Measurements from ENCODE around the gene SNX9.
A peak's percentile ranks its signal among the peaks of the same experiment; 100 is the strongest.

Gene SNX9
- total RNA-seq, result 78.5 to 110 (median 91.8) reads per million in 3 donors

GRCh38 chr6:157823001-157823527 is at the start of gene SNX9:
Gene SNX9, plus strand, starts transcription at chr6:157823246. Its CDS starts 189 bp downstream, at chr6:157823435.
- Histone ChIP-seq H3K36me3 (ENCODE audit: control insufficient read depth, insufficient read depth, low read length) (no peaks in the 10 kb centered on the region), H3K9me3 (ENCODE audit: control insufficient read depth, low read length) (no peaks in the 10 kb centered on the region), H3K27ac (ENCODE audit: insufficient read depth, low read length, poor library complexity, severe bottlenecking) (peak within 1 kb of the TSS; percentile 86), H3K4me3 (ENCODE audit: insufficient read depth, low read depth, low read length, poor library complexity, severe bottlenecking) (peak within 1 kb of the TSS; percentile 86), H3K4me1 (ENCODE audit: control insufficient read depth, insufficient read depth, low read length, poor library complexity, severe bottlenecking) (peaks cover 14% of the 10 kb centered on the region), H3K27me3 (replicated peaks; ENCODE audit: control insufficient read depth, insufficient read depth, low read length, poor library complexity, severe bottlenecking) (no peaks in the 10 kb centered on the region)
- DNase-seq, result peak; percentile 40 to 61 (median 50)

GRCh38 chr6:157773248-157773773 is 49.7 kb upstream of the SNX9 start:
- Histone ChIP-seq H3K27ac (ENCODE audit: insufficient read depth, low read length, poor library complexity, severe bottlenecking) (no peak overlapping the region), H3K4me1 (ENCODE audit: control insufficient read depth, insufficient read depth, low read length, poor library complexity, severe bottlenecking) (peaks cover 4% of the 10 kb centered on the region), H3K27me3 (replicated peaks; ENCODE audit: control insufficient read depth, insufficient read depth, low read length, poor library complexity, severe bottlenecking) (no peaks in the 10 kb centered on the region), H3K4me3 (ENCODE audit: insufficient read depth, low read depth, low read length, poor library complexity, severe bottlenecking) (no peak overlapping the region), H3K36me3 (ENCODE audit: control insufficient read depth, insufficient read depth, low read length) (no peaks in the 10 kb centered on the region), H3K9me3 (ENCODE audit: control insufficient read depth, low read length) (no peaks in the 10 kb centered on the region)
- DNase-seq, result no peak

GRCh38 chr6:157774153-157775135 is 48.6 kb upstream of the SNX9 start:
- DNase-seq, result no peak
- Histone ChIP-seq H3K9me3 (ENCODE audit: control insufficient read depth, low read length) (no peaks in the 10 kb centered on the region), H3K27ac (ENCODE audit: insufficient read depth, low read length, poor library complexity, severe bottlenecking) (no peak overlapping the region), H3K36me3 (ENCODE audit: control insufficient read depth, insufficient read depth, low read length) (no peaks in the 10 kb centered on the region), H3K27me3 (replicated peaks; ENCODE audit: control insufficient read depth, insufficient read depth, low read length, poor library complexity, severe bottlenecking) (no peaks in the 10 kb centered on the region), H3K4me1 (ENCODE audit: control insufficient read depth, insufficient read depth, low read length, poor library complexity, severe bottlenecking) (no peaks in the 10 kb centered on the region), H3K4me3 (ENCODE audit: insufficient read depth, low read depth, low read length, poor library complexity, severe bottlenecking) (no peak overlapping the region)

GRCh38 chr6:157775376-157775775 is 47.7 kb upstream of the SNX9 start:
- Histone ChIP-seq H3K36me3 (ENCODE audit: control insufficient read depth, insufficient read depth, low read length) (no peaks in the 10 kb centered on the region), H3K9me3 (ENCODE audit: control insufficient read depth, low read length) (no peaks in the 10 kb centered on the region), H3K4me1 (ENCODE audit: control insufficient read depth, insufficient read depth, low read length, poor library complexity, severe bottlenecking) (no peaks in the 10 kb centered on the region), H3K27me3 (replicated peaks; ENCODE audit: control insufficient read depth, insufficient read depth, low read length, poor library complexity, severe bottlenecking) (no peaks in the 10 kb centered on the region), H3K4me3 (ENCODE audit: insufficient read depth, low read depth, low read length, poor library complexity, severe bottlenecking) (no peak overlapping the region), H3K27ac (ENCODE audit: insufficient read depth, low read length, poor library complexity, severe bottlenecking) (no peak overlapping the region)
- no peak for DNase-seq

GRCh38 chr6:157777344-157777743 is 45.7 kb upstream of the SNX9 start:
- DNase-seq, result no peak
- Histone ChIP-seq H3K36me3 (ENCODE audit: control insufficient read depth, insufficient read depth, low read length) (no peaks in the 10 kb centered on the region), H3K27me3 (replicated peaks; ENCODE audit: control insufficient read depth, insufficient read depth, low read length, poor library complexity, severe bottlenecking) (no peaks in the 10 kb centered on the region), H3K4me3 (ENCODE audit: insufficient read depth, low read depth, low read length, poor library complexity, severe bottlenecking) (no peak overlapping the region), H3K9me3 (ENCODE audit: control insufficient read depth, low read length) (no peaks in the 10 kb centered on the region), H3K4me1 (ENCODE audit: control insufficient read depth, insufficient read depth, low read length, poor library complexity, severe bottlenecking) (no peaks in the 10 kb centered on the region), H3K27ac (ENCODE audit: insufficient read depth, low read length, poor library complexity, severe bottlenecking) (no peak overlapping the region)

- DNase-seq, result no peak
- no peak overlapping the region for H3K4me3 ChIP-seq (ENCODE audit: insufficient read depth, low read depth, low read length, poor library complexity, severe bottlenecking)
- H3K36me3 ChIP-seq (ENCODE audit: control insufficient read depth, insufficient read depth, low read length), result no peaks in the 10 kb centered on the region
- no peaks in the 10 kb centered on the region for H3K4me1 ChIP-seq (ENCODE audit: control insufficient read depth, insufficient read depth, low read length, poor library complexity, severe bottlenecking)
- H3K27ac ChIP-seq (ENCODE audit: insufficient read depth, low read length, poor library complexity, severe bottlenecking), result no peak overlapping the region
- H3K27me3 ChIP-seq (replicated peaks; ENCODE audit: control insufficient read depth, insufficient read depth, low read length, poor library complexity, severe bottlenecking), result no peaks in the 10 kb centered on the region
- no peaks in the 10 kb centered on the region for H3K9me3 ChIP-seq (ENCODE audit: control insufficient read depth, low read length)
Measured at GRCh38 chr6:157778719-157779118, 44.3 kb upstream of the SNX9 start.

- H3K4me1 ChIP-seq (ENCODE audit: control insufficient read depth, insufficient read depth, low read length, poor library complexity, severe bottlenecking), result no peaks in the 10 kb centered on the region
- no peak for DNase-seq
- no peaks in the 10 kb centered on the region for H3K27me3 ChIP-seq (replicated peaks; ENCODE audit: control insufficient read depth, insufficient read depth, low read length, poor library complexity, severe bottlenecking)
- no peak overlapping the region for H3K27ac ChIP-seq (ENCODE audit: insufficient read depth, low read length, poor library complexity, severe bottlenecking)
- no peaks in the 10 kb centered on the region for H3K36me3 ChIP-seq (ENCODE audit: control insufficient read depth, insufficient read depth, low read length)
- no peak overlapping the region for H3K4me3 ChIP-seq (ENCODE audit: insufficient read depth, low read depth, low read length, poor library complexity, severe bottlenecking)
- H3K9me3 ChIP-seq (ENCODE audit: control insufficient read depth, low read length), result no peaks in the 10 kb centered on the region
Measured at GRCh38 chr6:157779705-157780604, 43.1 kb upstream of the SNX9 start.

- Histone ChIP-seq H3K4me1 (ENCODE audit: control insufficient read depth, insufficient read depth, low read length, poor library complexity, severe bottlenecking) (no peaks in the 10 kb centered on the region), H3K27me3 (replicated peaks; ENCODE audit: control insufficient read depth, insufficient read depth, low read length, poor library complexity, severe bottlenecking) (no peaks in the 10 kb centered on the region), H3K27ac (ENCODE audit: insufficient read depth, low read length, poor library complexity, severe bottlenecking) (no peak overlapping the region), H3K9me3 (ENCODE audit: control insufficient read depth, low read length) (no peaks in the 10 kb centered on the region), H3K4me3 (ENCODE audit: insufficient read depth, low read depth, low read length, poor library complexity, severe bottlenecking) (no peak overlapping the region), H3K36me3 (ENCODE audit: control insufficient read depth, insufficient read depth, low read length) (no peaks in the 10 kb centered on the region)
- no peak for DNase-seq
Measured at GRCh38 chr6:157785636-157786035, 37.4 kb upstream of the SNX9 start.

GRCh38 chr6:157786221-157786620 is 36.8 kb upstream of the SNX9 start:
- no peak for DNase-seq
- H3K4me3 ChIP-seq (ENCODE audit: insufficient read depth, low read depth, low read length, poor library complexity, severe bottlenecking), result no peak overlapping the region
- no peaks in the 10 kb centered on the region for H3K36me3 ChIP-seq (ENCODE audit: control insufficient read depth, insufficient read depth, low read length)
- no peaks in the 10 kb centered on the region for H3K4me1 ChIP-seq (ENCODE audit: control insufficient read depth, insufficient read depth, low read length, poor library complexity, severe bottlenecking)
- H3K27me3 ChIP-seq (replicated peaks; ENCODE audit: control insufficient read depth, insufficient read depth, low read length, poor library complexity, severe bottlenecking), result no peaks in the 10 kb centered on the region
- H3K9me3 ChIP-seq (ENCODE audit: control insufficient read depth, low read length), result no peaks in the 10 kb centered on the region
- no peak overlapping the region for H3K27ac ChIP-seq (ENCODE audit: insufficient read depth, low read length, poor library complexity, severe bottlenecking)

Data from effector memory CD4-positive, alpha-beta T cell (primary cell).